IPS-15b (cell line): Measurements from ENCODE around the gene RHOB.
"Not testable (repeated sequence)": the region's sequence is repeated elsewhere in the genome, so short reads cannot be mapped to it uniquely, and the experiment has no call there.

ENCODE experiments used
- H3K27me3 ChIP-seq: one replicate; pipeline ENCODE4 v1.6.1; 2013; ENCODE audit warnings: low read length; ENCODE audit not compliant: control insufficient read depth, insufficient read depth
- H3K36me3 ChIP-seq: one replicate; pipeline ENCODE4 v1.6.1; 2013; ENCODE audit warnings: low read length; ENCODE audit not compliant: control insufficient read depth, insufficient read depth
- H3K4me1 ChIP-seq: one replicate; pipeline ENCODE4 v1.6.1; 2013; ENCODE audit warnings: mild to moderate bottlenecking, low read length; ENCODE audit not compliant: control insufficient read depth, insufficient read depth
- H3K4me3 ChIP-seq: one replicate; pipeline ENCODE4 v1.5.1; 2013; ENCODE audit warnings: low read depth, low read length
- H3K9ac ChIP-seq: one replicate; pipeline ENCODE4 v1.6.1; 2013; ENCODE audit warnings: low read depth, mild to moderate bottlenecking, low read length
- H3K9me3 ChIP-seq: one replicate; pipeline ENCODE4 v1.6.1; 2013; ENCODE audit warnings: mild to moderate bottlenecking, low read length; ENCODE audit not compliant: control insufficient read depth, insufficient read depth

Gene RHOB

DNA sequence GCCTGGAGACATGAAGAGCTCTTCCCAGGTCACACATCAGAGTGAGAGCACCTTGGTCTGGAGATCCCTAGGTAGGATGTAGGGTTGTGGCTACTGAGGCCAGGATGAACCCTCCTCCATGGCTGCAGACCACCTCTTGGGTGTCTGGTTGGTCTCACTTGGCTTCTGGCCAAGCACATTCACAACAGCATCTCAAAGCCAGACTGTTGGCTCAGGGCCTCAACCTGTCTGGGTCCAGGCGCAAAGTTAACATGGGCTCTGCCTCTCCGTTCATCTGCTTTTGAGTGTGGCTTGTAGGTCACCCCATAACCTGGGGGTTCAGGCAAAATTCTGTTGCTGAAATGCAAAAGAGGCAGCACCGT is 40.1 kb downstream of the RHOB start:
- H3K27me3 ChIP-seq, result peaks cover 18% of the 10 kb centered on the region
- peak overlapping the region; percentile 4 for H3K4me3 ChIP-seq
- H3K9me3 ChIP-seq, result no peaks in the 10 kb centered on the region
- H3K36me3 ChIP-seq, result no peaks in the 10 kb centered on the region
- H3K4me1 ChIP-seq, result peaks cover 9% of the 10 kb centered on the region
- H3K9ac ChIP-seq, result no peak overlapping the region

DNA sequence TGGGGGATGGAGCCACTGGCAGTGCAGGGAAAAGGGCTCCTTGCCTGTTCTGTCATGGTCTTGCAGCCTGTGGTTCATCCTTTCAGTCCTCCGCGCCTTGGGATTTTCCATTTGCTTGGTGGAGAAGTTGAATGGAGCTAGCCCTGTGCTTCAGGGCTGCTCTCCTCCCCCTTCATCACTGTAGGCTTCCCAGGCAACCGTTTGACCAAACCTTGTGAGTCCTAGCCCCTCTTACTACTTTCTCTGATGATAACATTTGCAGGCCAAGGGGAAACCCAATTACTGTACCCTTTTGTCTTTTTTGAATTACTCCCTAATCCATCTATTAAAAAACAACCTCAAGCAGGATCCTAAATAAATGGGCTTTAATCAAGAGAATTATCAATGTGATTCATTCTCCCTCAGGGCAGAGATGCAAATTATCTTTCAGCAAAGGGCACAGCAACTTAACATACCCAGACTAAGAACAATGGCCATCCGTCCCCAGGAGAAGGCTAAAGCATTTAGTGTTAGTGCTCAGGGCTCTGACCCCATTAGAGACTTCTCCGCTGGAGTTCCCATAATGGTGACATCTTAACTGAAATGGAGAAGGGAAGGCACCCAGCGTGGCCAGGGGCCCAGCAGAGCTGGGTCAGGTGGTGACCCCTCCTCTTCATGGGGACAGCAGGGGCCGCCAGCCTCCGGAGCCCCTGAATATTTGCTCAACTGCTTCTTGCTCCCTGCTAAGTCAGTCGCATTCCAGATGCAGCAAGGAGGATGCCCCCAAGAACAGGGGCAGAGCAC is 40.7 kb downstream of the RHOB start:
- H3K36me3 ChIP-seq, result no peaks in the 10 kb centered on the region
- peak overlapping the region; percentile 4 for H3K4me3 ChIP-seq
- peaks cover 18% of the 10 kb centered on the region for H3K27me3 ChIP-seq
- H3K9me3 ChIP-seq, result no peaks in the 10 kb centered on the region
- peaks cover 9% of the 10 kb centered on the region for H3K4me1 ChIP-seq
- no peak overlapping the region for H3K9ac ChIP-seq

DNA sequence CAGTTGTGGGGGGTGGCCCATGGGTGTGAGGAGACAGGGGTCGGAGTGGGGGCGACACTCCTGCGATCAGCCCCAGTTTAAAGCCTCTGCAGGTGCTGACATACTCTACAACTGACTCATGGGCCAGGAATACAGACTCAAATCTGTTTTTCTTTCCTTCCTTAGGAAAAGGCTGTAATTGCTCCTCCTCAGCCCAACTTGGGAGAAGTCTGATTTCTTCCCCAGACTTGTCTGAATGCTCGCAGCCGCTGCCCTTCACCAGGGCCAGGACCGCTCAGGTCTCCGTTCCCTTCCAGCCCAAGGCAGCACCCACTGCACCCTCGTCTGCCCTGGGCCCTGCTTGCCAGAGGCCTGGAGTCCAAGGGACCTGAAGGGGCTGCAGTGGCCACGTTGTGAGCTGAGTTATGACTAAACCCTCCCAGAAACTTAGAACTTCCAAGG is 41.3 kb downstream of the RHOB start:
- H3K9ac ChIP-seq, result no peak overlapping the region
- no peaks in the 10 kb centered on the region for H3K36me3 ChIP-seq
- no peaks in the 10 kb centered on the region for H3K9me3 ChIP-seq
- peaks cover 18% of the 10 kb centered on the region for H3K27me3 ChIP-seq
- H3K4me3 ChIP-seq, result no peak overlapping the region
- peaks cover 9% of the 10 kb centered on the region for H3K4me1 ChIP-seq

DNA sequence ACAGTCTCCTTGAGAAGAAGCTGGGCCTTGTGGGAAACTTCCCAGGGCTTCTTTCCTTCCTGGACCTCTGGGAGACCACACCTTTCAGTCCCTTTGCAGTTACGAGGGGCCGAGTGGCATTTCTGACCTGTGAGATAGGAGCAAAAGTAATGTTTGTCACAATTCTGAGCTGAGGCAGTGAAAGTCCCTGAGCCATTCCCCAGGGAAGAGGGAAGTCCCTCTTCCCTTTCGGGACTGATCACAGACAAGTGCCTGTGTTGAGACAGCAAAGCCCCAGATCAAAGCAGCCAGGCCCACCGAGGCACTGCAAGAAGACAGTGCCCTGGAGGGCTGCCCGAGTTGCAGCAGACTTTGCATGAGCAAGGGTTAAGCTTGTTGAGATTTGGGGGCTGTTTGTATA is 41.9 kb downstream of the RHOB start:
- Histone ChIP-seq H3K4me1 (peaks cover 9% of the 10 kb centered on the region), H3K4me3 (no peak overlapping the region), H3K9me3 (no peaks in the 10 kb centered on the region), H3K36me3 (no peaks in the 10 kb centered on the region), H3K9ac (no peak overlapping the region), H3K27me3 (peaks cover 18% of the 10 kb centered on the region)

DNA sequence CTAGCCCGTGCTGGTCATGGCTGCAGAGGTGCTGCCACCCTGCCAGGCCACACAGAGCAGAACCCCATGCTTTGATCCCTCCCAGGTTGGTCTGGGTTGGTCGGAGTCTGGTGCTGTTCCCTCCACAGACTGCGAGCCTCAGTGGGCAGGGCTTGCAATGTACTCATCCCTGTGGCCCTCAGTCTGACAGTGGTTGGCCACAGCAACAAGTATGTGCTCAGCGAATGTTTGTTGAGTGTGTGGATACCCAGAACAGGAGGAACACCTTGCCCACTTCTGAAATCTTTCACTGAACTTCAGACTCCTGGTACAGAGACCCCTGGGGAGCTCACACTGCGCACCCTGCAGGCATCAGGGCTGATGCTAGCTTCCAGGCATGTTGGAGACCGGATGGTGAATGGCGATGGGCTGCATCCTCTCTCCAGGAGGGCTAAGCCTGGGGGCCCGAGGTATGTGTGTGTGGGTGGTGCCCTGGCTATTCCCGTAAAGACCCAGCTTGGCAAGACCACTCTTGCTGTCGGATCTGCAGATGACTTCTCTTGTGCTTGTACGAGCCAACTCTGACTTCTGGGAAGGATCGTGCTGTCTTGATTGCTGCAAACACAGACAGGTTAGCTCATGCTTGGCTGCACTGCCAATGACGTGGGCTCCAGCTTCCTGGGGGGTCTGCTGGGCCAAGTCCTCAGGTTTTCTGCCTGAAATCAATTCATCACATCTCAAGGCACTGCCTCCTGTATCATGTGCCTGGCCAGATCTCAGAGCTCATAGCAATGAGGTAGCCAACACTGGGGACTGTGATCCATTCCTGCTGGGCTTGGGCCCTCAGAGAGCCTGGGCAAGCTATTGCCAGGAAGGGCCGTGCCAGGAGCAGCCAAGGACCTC is 43.7 kb downstream of the RHOB start:
- Histone ChIP-seq H3K27me3 (peaks cover 15% of the 10 kb centered on the region), H3K4me3 (no peak overlapping the region), H3K4me1 (peaks cover 9% of the 10 kb centered on the region), H3K9me3 (no peaks in the 10 kb centered on the region), H3K9ac (no peak overlapping the region), H3K36me3 (no peaks in the 10 kb centered on the region)

DNA sequence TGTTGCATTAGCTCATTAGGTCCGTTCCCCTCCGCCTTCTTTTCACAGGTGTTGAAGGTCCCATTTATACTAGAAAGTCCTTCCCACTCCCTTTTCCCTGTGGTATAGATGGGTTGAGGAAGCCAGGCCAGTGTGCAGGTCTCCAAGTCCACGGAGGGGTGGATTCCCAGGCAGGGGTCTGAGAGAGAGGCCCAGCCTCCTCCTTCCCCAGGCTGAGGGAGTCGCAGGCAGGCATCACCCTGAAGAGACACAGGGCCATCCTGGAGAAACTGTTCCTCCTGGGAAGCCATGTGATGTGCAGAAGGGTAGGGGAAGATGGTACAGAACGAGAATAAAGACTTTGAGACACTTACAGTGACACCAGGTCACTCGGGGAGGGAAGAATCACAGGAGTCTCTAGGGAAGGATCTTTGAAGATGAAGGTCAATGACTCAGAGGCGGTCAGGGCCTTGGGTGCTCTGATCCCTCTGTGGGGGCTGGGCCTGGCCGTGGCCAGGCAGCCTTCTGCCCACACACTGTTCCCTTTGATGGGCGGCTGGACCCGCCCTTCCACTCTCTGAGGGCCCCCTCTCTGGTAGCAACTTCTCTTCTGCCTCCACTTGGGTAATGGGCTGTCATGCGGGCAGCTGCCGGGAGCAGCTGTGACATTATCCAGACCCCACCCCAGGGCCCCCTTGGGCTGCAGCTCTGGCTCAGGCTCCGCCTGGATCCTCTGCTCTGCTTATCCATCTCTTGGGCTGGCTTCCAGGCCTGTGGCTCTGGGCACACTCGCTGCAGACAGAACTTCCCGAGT is 45.1 kb downstream of the RHOB start:
- peaks cover 9% of the 10 kb centered on the region for H3K4me1 ChIP-seq
- no peaks in the 10 kb centered on the region for H3K9me3 ChIP-seq
- H3K4me3 ChIP-seq, result no peak overlapping the region
- H3K9ac ChIP-seq, result no peak overlapping the region
- H3K27me3 ChIP-seq, result peaks cover 6% of the 10 kb centered on the region
- no peaks in the 10 kb centered on the region for H3K36me3 ChIP-seq

DNA sequence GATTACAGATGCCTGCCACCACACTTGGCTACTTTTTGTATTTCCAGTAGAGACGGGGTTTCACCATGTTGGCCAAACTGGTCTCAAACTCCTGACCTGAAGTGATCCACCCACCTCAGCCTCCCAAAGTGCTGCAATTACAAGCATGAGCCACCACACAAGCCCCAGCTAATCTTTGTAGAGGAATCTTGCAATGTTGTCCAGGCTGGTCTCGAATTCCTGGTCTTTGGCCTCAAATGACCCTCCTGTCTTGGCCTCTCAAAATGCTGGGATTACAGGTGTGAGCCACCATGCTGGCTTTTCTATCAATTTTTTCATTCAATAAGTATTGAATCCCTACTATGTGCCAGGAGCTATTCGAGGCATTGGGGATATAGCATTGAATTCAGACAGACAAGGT is 46.2 kb downstream of the RHOB start:
- not testable (repeated sequence) for H3K4me1 ChIP-seq, H3K9ac ChIP-seq, H3K9me3 ChIP-seq, H3K27me3 ChIP-seq, H3K36me3 ChIP-seq, H3K4me3 ChIP-seq

DNA sequence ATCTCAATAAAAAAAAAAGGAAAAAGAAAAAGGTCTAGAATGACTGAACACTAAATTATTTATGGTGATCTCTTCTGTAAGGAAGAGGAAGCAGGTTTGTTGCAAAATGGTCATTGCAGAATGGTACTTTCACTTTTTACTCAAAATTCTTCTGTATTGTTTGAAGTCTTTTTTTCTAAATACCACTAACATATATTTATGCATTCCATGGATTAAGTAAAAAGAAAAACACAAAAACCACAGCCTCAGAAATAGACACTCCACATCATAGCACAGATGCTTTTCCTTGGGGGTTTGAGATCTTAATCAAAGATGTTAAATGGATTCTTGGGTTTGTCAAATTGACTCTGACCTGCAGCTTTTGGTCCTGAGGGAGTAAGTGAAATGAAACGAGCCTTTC is 47.4 kb downstream of the RHOB start:
- H3K9me3 ChIP-seq, result no peaks in the 10 kb centered on the region
- no peak overlapping the region for H3K4me3 ChIP-seq
- no peaks in the 10 kb centered on the region for H3K36me3 ChIP-seq
- H3K4me1 ChIP-seq, result no peaks in the 10 kb centered on the region
- H3K27me3 ChIP-seq, result no peaks in the 10 kb centered on the region
- H3K9ac ChIP-seq, result no peak overlapping the region

DNA sequence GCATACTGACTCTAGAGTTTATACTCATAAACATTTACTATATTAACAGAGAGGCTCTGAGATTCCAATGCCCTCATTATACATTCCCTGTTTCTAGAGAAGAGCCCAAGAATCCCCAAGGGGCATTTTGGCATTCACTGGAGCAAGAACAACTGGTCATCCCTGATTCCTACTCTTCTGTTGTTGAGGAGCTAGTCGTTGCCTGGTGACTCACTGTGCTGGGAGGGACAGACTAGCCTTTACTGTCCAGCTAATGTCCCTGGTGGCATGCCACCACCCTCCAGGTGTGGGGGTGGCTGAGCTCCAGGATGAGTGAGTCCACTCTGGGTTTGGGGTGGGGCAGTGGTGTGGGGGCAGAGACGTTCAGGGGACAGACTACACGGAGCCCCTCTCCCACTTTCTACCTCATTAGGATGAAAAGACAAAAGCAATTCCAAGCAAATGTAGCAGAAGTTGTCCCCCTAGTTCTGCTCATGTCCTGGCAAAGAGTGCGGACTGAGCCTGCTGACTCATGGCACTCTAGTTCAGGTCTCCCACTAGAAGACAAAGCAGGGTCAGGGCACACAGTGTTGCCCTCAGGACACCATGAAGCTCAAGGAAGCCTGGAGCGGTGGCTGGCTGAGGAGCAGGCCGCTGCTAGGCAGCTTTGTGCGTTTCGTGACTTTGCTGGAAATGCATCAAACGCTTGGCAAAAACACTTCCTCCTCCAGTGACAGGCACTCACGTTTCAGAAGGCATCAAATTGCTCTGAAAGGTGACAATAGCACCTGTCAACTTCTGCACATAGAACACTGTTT is 49.4 kb downstream of the RHOB start:
- Histone ChIP-seq H3K9ac (no peak overlapping the region), H3K4me1 (no peaks in the 10 kb centered on the region)

DNA sequence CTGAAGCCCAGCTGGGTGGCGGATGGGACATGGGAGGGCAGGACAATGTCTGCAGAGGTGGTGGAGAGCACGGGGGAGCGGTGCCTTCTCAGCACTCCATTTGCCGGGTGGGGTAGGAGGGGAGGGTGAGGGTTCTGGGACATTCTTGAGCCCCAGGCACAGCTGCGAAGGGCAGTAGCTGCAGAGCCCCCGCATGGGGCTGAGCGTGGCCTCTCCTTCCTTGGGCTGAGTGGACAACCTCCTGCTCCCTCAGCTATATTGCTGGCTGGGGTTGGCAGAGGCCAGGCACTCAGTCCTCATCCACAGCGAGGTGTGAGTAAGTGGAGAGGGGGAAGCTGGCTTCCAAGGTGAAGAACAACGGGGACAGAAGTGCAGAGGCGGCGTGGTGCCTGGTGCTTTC is 50.1 kb downstream of the RHOB start:
- H3K4me1 ChIP-seq, result no peaks in the 10 kb centered on the region
- no peaks in the 10 kb centered on the region for H3K27me3 ChIP-seq
- H3K4me3 ChIP-seq, result no peak overlapping the region
- no peak overlapping the region for H3K9ac ChIP-seq
- no peaks in the 10 kb centered on the region for H3K36me3 ChIP-seq
- no peaks in the 10 kb centered on the region for H3K9me3 ChIP-seq

More for the DNA sequence above, 49.4 kb downstream of the RHOB start:
- no peak overlapping the region for H3K4me3 ChIP-seq
- H3K27me3 ChIP-seq, result no peaks in the 10 kb centered on the region
- no peaks in the 10 kb centered on the region for H3K9me3 ChIP-seq
- no peaks in the 10 kb centered on the region for H3K36me3 ChIP-seq
